ENCODE results near the gene SLC44A2.
A peak's percentile ranks its signal among the peaks of the same experiment; 100 is the strongest.

The SLC44A2 gene

GRCh38 chr19:10625003-10625761, at the start of gene SLC44A2:
Gene SLC44A2, plus strand, starts transcription at chr19:10625553. Its CDS starts 81 bp downstream, at chr19:10625634.
- Histone ChIP-seq H3K36me3 (replicated peaks) (no peaks in the 10 kb centered on the region), H3K27me3 (ENCODE audit: low read depth) (no peaks in the 10 kb centered on the region), H3K4me3 (no peak within 1 kb of the TSS), H3K4me1 (no peaks in the 10 kb centered on the region), H3K9me3 (no peaks in the 10 kb centered on the region)
- no peak for DNase-seq (ENCODE audit: low spot score in 2 of 2)
- in situ Hi-C loops (cut with MboI; ENCODE audit: low sequenced_read_pairs), result no loop called here

DNA sequence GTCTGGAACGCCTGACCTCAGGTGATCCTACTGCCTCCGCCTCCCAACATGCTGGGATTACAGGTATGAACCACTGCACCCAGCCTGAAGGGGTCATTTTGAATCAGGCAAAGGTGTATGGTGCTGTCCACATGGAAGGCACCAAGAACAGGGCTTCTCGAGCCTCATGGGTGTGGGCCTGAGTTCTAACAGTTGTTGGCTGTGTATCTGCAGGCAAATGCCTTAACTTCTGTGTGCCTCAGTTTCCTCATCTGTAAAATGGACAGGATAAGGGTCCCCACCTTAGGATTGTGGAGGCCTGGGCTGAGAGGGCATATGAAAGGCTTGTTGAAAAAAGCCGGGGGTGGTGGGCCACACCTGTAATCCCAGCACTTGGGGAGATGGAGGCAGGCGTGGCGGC, 47.4 kb upstream of the SLC44A2 start:
- Histone ChIP-seq H3K4me3 (no peak overlapping the region), H3K36me3 (replicated peaks) (no peaks in the 10 kb centered on the region), H3K9me3 (no peaks in the 10 kb centered on the region), H3K4me1 (no peaks in the 10 kb centered on the region), H3K27me3 (ENCODE audit: low read depth) (no peaks in the 10 kb centered on the region)
- DNase-seq (ENCODE audit: low spot score in 2 of 2), result no peak
- in situ Hi-C loops (cut with MboI; ENCODE audit: low sequenced_read_pairs), result no loop called here

GRCh38 chr19:10580979-10581631, 44.2 kb upstream of the SLC44A2 start:
- H3K9me3 ChIP-seq, result no peaks in the 10 kb centered on the region
- no peaks in the 10 kb centered on the region for H3K27me3 ChIP-seq (ENCODE audit: low read depth)
- H3K4me3 ChIP-seq, result no peak overlapping the region
- in situ Hi-C loops (cut with MboI; ENCODE audit: low sequenced_read_pairs), result loop anchor here (5.0 kb wide), 1 partner anchor 61 kb away; no protein-coding TSS in a partner anchor
- H3K36me3 ChIP-seq (replicated peaks), result no peaks in the 10 kb centered on the region
- DNase-seq (ENCODE audit: low spot score in 2 of 2), result peak; percentile 92 to 95
- no peaks in the 10 kb centered on the region for H3K4me1 ChIP-seq

DNA sequence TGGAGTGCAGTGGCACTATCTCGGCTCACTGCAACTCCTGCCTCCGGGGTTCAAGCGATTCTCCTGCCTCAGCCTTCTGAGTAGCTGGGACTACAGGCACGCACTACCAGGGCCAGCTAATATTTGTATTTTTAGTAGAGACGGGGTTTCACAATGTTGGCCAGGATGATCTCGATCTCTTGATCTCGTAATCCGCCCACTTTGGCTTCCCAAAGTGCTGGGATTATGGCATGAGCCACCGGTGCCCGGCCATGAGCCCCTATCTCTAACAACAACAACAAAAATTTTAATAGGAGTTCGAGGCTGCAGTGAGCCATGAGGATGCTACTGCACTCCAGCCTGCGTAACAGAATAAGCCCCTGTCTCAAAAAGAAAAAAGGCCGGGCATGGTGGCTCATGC, 43.3 kb upstream of the SLC44A2 start:
- in situ Hi-C loops (cut with MboI; ENCODE audit: low sequenced_read_pairs), result loop anchor here (5.0 kb wide), 1 partner anchor 60 kb away; no protein-coding TSS in a partner anchor
- no peaks in the 10 kb centered on the region for H3K9me3 ChIP-seq
- no peaks in the 10 kb centered on the region for H3K27me3 ChIP-seq (ENCODE audit: low read depth)
- no peak overlapping the region for H3K4me3 ChIP-seq
- H3K36me3 ChIP-seq (replicated peaks), result no peaks in the 10 kb centered on the region
- H3K4me1 ChIP-seq, result no peaks in the 10 kb centered on the region
- no peak for DNase-seq (ENCODE audit: low spot score in 2 of 2)

- H3K36me3 ChIP-seq (replicated peaks), result no peaks in the 10 kb centered on the region
- in situ Hi-C loops (cut with MboI; ENCODE audit: low sequenced_read_pairs), result loop anchor here (5.0 kb wide), 1 partner anchor 59 kb away; no protein-coding TSS in a partner anchor
- no peak for DNase-seq (ENCODE audit: low spot score in 2 of 2)
Measured at GRCh38 chr19:10583036-10583776, 42.1 kb upstream of the SLC44A2 start.

GRCh38 chr19:10586396-10586795, 39.0 kb upstream of the SLC44A2 start:
- Histone ChIP-seq H3K4me1 (no peaks in the 10 kb centered on the region), H3K9me3 (no peaks in the 10 kb centered on the region), H3K27me3 (ENCODE audit: low read depth) (peaks cover 4% of the 10 kb centered on the region; the same call in 1 of the 2 replicates), H3K36me3 (replicated peaks) (no peaks in the 10 kb centered on the region), H3K4me3 (no peak overlapping the region)
- in situ Hi-C loops (cut with MboI; ENCODE audit: low sequenced_read_pairs), result no loop called here
- DNase-seq (ENCODE audit: low spot score in 2 of 2), result no peak

More at GRCh38 chr19:10583036-10583776, 42.1 kb upstream of the SLC44A2 start:
- Histone ChIP-seq H3K9me3 (no peaks in the 10 kb centered on the region), H3K4me3 (no peak overlapping the region), H3K27me3 (ENCODE audit: low read depth) (peaks cover 4% of the 10 kb centered on the region; the same call in 1 of the 2 replicates), H3K4me1 (no peaks in the 10 kb centered on the region)

DNA sequence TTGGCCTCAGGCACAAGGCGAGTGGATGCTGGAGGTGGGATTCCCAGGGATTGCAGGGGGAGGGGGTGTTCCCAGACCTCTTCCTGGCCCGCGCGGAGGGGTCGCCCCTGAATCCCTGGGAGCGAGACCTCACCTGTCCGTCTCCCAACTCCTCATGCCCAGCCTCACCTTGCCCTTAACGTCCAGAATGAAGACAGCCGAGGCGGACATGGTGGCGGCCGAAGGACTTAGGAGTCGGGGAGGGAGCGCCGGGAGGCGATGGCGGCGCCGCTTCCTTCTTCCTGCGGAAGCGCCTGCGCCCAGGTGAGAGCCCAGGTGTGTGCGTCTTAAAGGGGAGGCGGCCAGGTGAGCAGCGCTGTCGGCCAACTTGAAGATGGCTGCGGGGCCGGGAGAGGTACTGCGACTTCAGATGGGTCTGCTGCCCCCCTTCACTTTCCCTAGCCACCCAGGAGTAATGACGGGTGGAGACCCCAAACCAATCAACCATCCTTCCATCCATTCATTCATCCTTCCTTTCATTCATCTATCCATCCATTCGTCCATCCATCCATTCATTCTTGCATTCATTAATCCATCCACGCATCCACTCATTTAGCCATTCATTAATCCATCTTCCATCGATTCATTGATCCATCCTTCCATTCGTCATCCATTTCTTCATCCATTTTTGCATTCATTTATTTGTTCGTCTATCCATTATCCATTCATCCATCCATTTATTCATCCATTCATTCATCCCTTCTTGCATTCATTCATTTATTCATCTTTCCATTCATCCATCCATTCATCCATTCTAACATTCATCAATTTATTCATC, 38.1 kb upstream of the SLC44A2 start, which contains the start of gene AP1M2:
Gene AP1M2, minus strand, starts transcription at position 291 of the 817 bp plus-strand sequence. Its CDS starts 81 bp downstream, at position 210.
- Histone ChIP-seq H3K4me1 (no peaks in the 10 kb centered on the region), H3K4me3 (no peak within 1 kb of the TSS), H3K36me3 (replicated peaks) (no peaks in the 10 kb centered on the region), H3K9me3 (no peaks in the 10 kb centered on the region), H3K27me3 (ENCODE audit: low read depth) (peaks cover 4% of the 10 kb centered on the region; the same call in 1 of the 2 replicates)
- DNase-seq (ENCODE audit: low spot score in 2 of 2), result no peak
- in situ Hi-C loops (cut with MboI; ENCODE audit: low sequenced_read_pairs), result no loop called here

- Histone ChIP-seq H3K27me3 (ENCODE audit: low read depth) (peaks cover 4% of the 10 kb centered on the region; the same call in 1 of the 2 replicates), H3K4me1 (no peaks in the 10 kb centered on the region), H3K9me3 (no peaks in the 10 kb centered on the region), H3K36me3 (replicated peaks) (no peaks in the 10 kb centered on the region), H3K4me3 (no peak overlapping the region)
- no peak for DNase-seq (ENCODE audit: low spot score in 2 of 2)
- in situ Hi-C loops (cut with MboI; ENCODE audit: low sequenced_read_pairs), result no loop called here
Measured at GRCh38 chr19:10587839-10588150, 37.6 kb upstream of the SLC44A2 start.

GRCh38 chr19:10593148-10593547, 32.2 kb upstream of the SLC44A2 start:
- DNase-seq (ENCODE audit: low spot score in 2 of 2), result no peak
- no peaks in the 10 kb centered on the region for H3K36me3 ChIP-seq (replicated peaks)
- in situ Hi-C loops (cut with MboI; ENCODE audit: low sequenced_read_pairs), result no loop called here
- H3K9me3 ChIP-seq, result no peaks in the 10 kb centered on the region
- H3K4me3 ChIP-seq, result no peak overlapping the region
- no peaks in the 10 kb centered on the region for H3K4me1 ChIP-seq
- H3K27me3 ChIP-seq (ENCODE audit: low read depth), result no peaks in the 10 kb centered on the region; the same call in 1 of the 2 replicates

DNA sequence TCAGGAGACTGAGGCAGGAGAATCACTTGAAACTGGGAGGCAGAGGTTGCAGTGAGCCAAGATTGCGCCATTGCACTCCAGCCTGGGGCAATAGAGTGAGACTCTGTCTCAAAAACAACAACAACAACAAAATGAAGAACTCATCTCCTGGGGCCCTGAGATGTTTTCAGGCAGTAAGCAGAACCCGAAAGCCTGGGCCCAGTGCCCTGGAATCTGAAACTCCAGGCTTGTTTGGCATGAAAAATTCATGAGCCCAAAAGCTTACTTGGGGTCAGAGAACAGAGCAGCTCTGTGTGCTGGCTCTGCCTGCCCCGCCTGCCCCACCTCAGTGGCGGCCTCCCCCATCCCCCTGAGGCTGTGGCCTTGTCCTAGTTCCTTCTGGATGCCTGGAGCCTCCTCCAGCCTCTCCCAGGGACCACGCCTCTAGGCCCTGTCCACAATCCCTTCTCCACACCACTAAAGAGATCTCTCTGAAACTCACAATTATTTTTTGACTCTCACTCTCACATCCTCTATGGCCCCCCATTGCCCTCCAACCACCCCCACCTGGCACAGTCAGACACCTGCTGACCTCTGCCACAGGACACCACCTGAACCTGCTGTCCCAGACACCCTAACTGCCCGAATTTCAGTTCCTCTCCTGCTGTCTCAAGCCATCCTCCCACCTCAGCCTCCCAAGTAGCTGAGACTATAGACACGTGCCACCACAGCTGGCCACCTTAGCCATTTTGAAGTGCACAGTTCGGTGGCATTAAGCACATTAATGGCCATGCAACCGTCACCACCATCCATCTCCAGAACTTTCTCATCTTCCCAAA, 31.3 kb upstream of the SLC44A2 start:
- in situ Hi-C loops (cut with MboI; ENCODE audit: low sequenced_read_pairs), result no loop called here
- DNase-seq (ENCODE audit: low spot score in 2 of 2), result no peak
- Histone ChIP-seq H3K9me3 (no peaks in the 10 kb centered on the region), H3K4me1 (no peaks in the 10 kb centered on the region), H3K4me3 (no peak overlapping the region), H3K36me3 (replicated peaks) (no peaks in the 10 kb centered on the region), H3K27me3 (ENCODE audit: low read depth) (no peaks in the 10 kb centered on the region; the same call in 1 of the 2 replicates)

DNA sequence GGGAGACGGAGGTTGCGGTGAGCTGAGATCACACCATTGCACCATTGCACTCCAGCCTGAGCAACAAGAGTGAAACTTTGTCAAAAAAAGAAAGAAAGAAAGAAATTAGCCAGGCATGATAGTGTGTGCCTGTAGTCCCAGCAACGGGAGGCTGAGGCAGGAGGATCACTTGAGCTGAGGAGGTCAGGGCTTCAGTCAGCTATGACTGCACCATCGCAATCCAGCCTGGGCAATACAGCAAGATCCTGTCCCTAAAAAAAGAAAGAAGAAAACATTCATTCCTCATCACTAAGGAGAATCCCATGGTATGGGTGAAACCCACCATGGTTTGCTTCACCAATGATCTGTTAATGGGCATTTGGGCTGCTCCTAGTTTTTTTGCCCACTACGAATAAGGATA, 25.2 kb upstream of the SLC44A2 start:
- Histone ChIP-seq H3K36me3 (replicated peaks) (no peaks in the 10 kb centered on the region), H3K9me3 (no peaks in the 10 kb centered on the region), H3K27me3 (ENCODE audit: low read depth) (no peaks in the 10 kb centered on the region; the same call in 1 of the 2 replicates), H3K4me3 (no peak overlapping the region), H3K4me1 (peaks cover 6% of the 10 kb centered on the region)
- no peak for DNase-seq (ENCODE audit: low spot score in 2 of 2)
- in situ Hi-C loops (cut with MboI; ENCODE audit: low sequenced_read_pairs), result no loop called here

DNA sequence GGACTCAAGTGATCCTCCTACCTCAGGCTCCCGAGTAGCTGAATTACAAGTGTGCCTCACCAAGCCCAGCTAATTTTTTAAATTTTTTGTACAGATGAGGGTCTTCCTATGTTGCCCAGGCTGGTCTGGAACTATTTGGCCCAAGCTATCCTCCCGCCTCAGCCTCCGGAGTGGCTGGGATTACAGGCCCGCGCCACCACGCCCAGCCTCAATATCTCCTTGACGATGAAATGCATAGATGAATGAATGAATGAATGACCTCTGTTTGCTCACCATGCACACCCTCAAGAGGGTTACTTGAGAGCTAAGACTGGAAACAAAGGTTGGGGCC, 23.4 kb upstream of the SLC44A2 start:
- no peak for DNase-seq (ENCODE audit: low spot score in 2 of 2)
- Histone ChIP-seq H3K36me3 (replicated peaks) (no peaks in the 10 kb centered on the region), H3K9me3 (no peaks in the 10 kb centered on the region), H3K27me3 (ENCODE audit: low read depth) (no peaks in the 10 kb centered on the region; the same call in 1 of the 2 replicates), H3K4me1 (peaks cover 6% of the 10 kb centered on the region), H3K4me3 (peak overlapping the region; percentile 8; the same call in 1 of the 2 replicates)
- in situ Hi-C loops (cut with MboI; ENCODE audit: low sequenced_read_pairs), result no loop called here

All from HAP-1 (cell line).